ENCODE data around the gene GNG5.
A peak's percentile ranks its signal among the peaks of the same experiment; 100 is the strongest.
"Not testable (repeated sequence)": the region's sequence is repeated elsewhere in the genome, so short reads cannot be mapped to it uniquely, and the experiment has no call there.

The GNG5 gene

GRCh38 chr1:84506002-84506728 lies at the start of gene GNG5, which contains the start of gene SPATA1:
Gene GNG5, minus strand, starts transcription at chr1:84506581. Its CDS starts 490 bp downstream, at chr1:84506091.
Gene SPATA1, plus strand, starts transcription at chr1:84506386. Its CDS starts 9,974 bp downstream, at chr1:84516360.
- peak; percentile 98 for DNase-seq (ENCODE audit: low spot score)

- no peak for DNase-seq (ENCODE audit: low spot score)
Measured at GRCh38 chr1:84550826-84551225, 44.4 kb upstream of the GNG5 start.

GRCh38 chr1:84541679-84542078 lies 35.3 kb upstream of the GNG5 start:
- DNase-seq (ENCODE audit: low spot score), result no peak

- no peak for DNase-seq (ENCODE audit: low spot score)
Measured at GRCh38 chr1:84540759-84541158, 34.4 kb upstream of the GNG5 start.

GRCh38 chr1:84539972-84540371 lies 33.6 kb upstream of the GNG5 start:
- no peak for DNase-seq (ENCODE audit: low spot score)

GRCh38 chr1:84538599-84538998 lies 32.2 kb upstream of the GNG5 start:
- DNase-seq (ENCODE audit: low spot score), result no peak

- no peak for DNase-seq (ENCODE audit: low spot score)
Measured at GRCh38 chr1:84525779-84526178, 19.4 kb upstream of the GNG5 start.

GRCh38 chr1:84524590-84524989 lies 18.2 kb upstream of the GNG5 start:
- no peak for DNase-seq (ENCODE audit: low spot score)

GRCh38 chr1:84510668-84511067 lies 4.3 kb upstream of the GNG5 start:
- no peak for DNase-seq (ENCODE audit: low spot score)

- no peak for DNase-seq (ENCODE audit: low spot score)
Measured at GRCh38 chr1:84510165-84510564, 3.8 kb upstream of the GNG5 start.

GRCh38 chr1:84509029-84509428 lies 2.6 kb upstream of the GNG5 start:
- DNase-seq (ENCODE audit: low spot score), result no peak

- no peak for DNase-seq (ENCODE audit: low spot score)
Measured at GRCh38 chr1:84508510-84508909, 2.1 kb upstream of the GNG5 start.

GRCh38 chr1:84507887-84508286 lies 1.5 kb upstream of the GNG5 start:
- DNase-seq (ENCODE audit: low spot score), result not testable (repeated sequence)

- DNase-seq (ENCODE audit: low spot score), result no peak
Measured at GRCh38 chr1:84506729-84507453, 510 bp upstream of the GNG5 start.

GRCh38 chr1:84505493-84506001 lies 834 bp downstream of the GNG5 start:
- DNase-seq (ENCODE audit: low spot score), result peak; percentile 69

GRCh38 chr1:84504580-84505492 lies 1.5 kb downstream of the GNG5 start:
- peak; percentile 24 for DNase-seq (ENCODE audit: low spot score)

- no peak for DNase-seq (ENCODE audit: low spot score)
Measured at GRCh38 chr1:84502927-84503326, 3.5 kb downstream of the GNG5 start.

GRCh38 chr1:84497631-84498275 lies 8.6 kb downstream of the GNG5 start:
- DNase-seq (ENCODE audit: low spot score), result no peak

GRCh38 chr1:84496498-84496897 lies 9.9 kb downstream of the GNG5 start:
- DNase-seq (ENCODE audit: low spot score), result no peak

- no peak for DNase-seq (ENCODE audit: low spot score)
Measured at GRCh38 chr1:84493747-84494146, 12.6 kb downstream of the GNG5 start.

GRCh38 chr1:84492726-84493125 lies 13.7 kb downstream of the GNG5 start:
- DNase-seq (ENCODE audit: low spot score), result no peak

GRCh38 chr1:84489766-84490165 lies 16.6 kb downstream of the GNG5 start:
- no peak for DNase-seq (ENCODE audit: low spot score)

Data from AG08396 (cell line).